SK-N-SH (cell line): ENCODE data around the gene TRABD2A.

Experiments used
- CHD2 ChIP-seq: fragments of 150-350 bp; IDR thresholded peaks from 2 replicates; pipeline ENCODE4 v1.6.1; 2018; ENCODE audit warnings: low read length; ENCODE audit not compliant: partially characterized antibody
- EP300 ChIP-seq, 2 experiments: IDR thresholded peaks; 2 replicates each; pipeline versions ENCODE4 v1.4.0 to v1.6.1; 2012; ENCODE audit warnings: borderline replicate concordance in 1 of 2, low read depth in 1 of 2, low read length in 1 of 2
- FOXJ3 ChIP-seq: sonication (generic); formaldehyde crosslinking; IDR thresholded peaks from 2 replicates; pipeline ENCODE4 v1.5.1; 2020; ENCODE audit warnings: mild to moderate bottlenecking, missing genetic modification reagents
- GABPA ChIP-seq: IDR thresholded peaks from 2 replicates; pipeline ENCODE4 v1.4.0; 2012; ENCODE audit warnings: low read depth, mild to moderate bottlenecking
- JUND ChIP-seq: IDR thresholded peaks from 2 replicates; pipeline ENCODE4 v1.4.0; 2012
- NFIC ChIP-seq: IDR thresholded peaks from 2 replicates; pipeline ENCODE4 v1.4.0; 2012; ENCODE audit warnings: borderline replicate concordance
- POLR2AphosphoS5 ChIP-seq: IDR thresholded peaks from 2 replicates; pipeline ENCODE4 v1.6.1; 2012; ENCODE audit warnings: low read depth, low read length
- RCOR1 ChIP-seq: fragments of 150-350 bp; IDR thresholded peaks from 2 replicates; pipeline ENCODE4 v1.6.1; 2017; ENCODE audit warnings: antibody characterized with exemption, low read length
- TCF12 ChIP-seq: IDR thresholded peaks from 2 replicates; pipeline ENCODE4 v1.4.0; 2012
- TEAD4 ChIP-seq: IDR thresholded peaks from 2 replicates; pipeline ENCODE4 v1.4.0; 2012; ENCODE audit warnings: mild to moderate bottlenecking, borderline replicate concordance; ENCODE audit not compliant: insufficient read depth
- TF ChIP-seq, protein P1 (sequence below): fragments of 200-600 bp; sonication (generic); IDR thresholded peaks from 2 replicates; pipeline ENCODE4 v1.6.1; 2017; ENCODE audit warnings: antibody characterized with exemption, mild to moderate bottlenecking, moderate library complexity
- TF ChIP-seq, protein P2 (sequence below): IDR thresholded peaks from 2 replicates; pipeline ENCODE4 v1.4.0; 2012; ENCODE audit warnings: low read depth

DNA sequence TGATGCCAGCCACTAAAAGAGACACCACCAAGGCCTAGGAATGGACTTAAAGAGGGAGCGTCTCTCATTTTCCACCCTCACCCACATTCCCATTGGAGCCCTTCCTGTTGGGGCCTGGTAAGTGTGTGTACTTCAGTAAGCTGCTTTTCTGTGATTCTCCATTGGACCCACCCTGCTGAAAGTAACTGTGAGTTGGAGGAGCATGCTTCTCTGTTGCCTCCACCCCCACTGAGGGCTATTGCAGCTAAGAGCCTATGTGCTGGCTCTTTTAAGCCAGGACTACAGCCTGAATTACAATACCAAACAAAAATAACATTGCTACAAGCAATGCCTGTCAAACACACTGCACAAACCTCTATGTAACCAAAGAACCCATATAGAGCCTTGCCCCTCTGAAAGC is 81.1 kb downstream of the TRABD2A start:
- TF ChIP-seq TEAD4 (no peak), JUND (no peak), TCF12 (no peak), RCOR1 (no peak), NFIC (no peak), EP300 (IDR thresholded peaks at IDR 0.05; ENCODE audit: borderline replicate concordance in 1 of 2, low read depth in 1 of 2, low read length in 1 of 2) (no peak), FOXJ3 (no peak), CHD2 (no peak), GABPA (no peak), POLR2AphosphoS5 (no peak)
- TF ChIP-seq, protein P1, sequence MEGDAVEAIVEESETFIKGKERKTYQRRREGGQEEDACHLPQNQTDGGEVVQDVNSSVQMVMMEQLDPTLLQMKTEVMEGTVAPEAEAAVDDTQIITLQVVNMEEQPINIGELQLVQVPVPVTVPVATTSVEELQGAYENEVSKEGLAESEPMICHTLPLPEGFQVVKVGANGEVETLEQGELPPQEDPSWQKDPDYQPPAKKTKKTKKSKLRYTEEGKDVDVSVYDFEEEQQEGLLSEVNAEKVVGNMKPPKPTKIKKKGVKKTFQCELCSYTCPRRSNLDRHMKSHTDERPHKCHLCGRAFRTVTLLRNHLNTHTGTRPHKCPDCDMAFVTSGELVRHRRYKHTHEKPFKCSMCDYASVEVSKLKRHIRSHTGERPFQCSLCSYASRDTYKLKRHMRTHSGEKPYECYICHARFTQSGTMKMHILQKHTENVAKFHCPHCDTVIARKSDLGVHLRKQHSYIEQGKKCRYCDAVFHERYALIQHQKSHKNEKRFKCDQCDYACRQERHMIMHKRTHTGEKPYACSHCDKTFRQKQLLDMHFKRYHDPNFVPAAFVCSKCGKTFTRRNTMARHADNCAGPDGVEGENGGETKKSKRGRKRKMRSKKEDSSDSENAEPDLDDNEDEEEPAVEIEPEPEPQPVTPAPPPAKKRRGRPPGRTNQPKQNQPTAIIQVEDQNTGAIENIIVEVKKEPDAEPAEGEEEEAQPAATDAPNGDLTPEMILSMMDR = no peak
- TF ChIP-seq, protein P2, sequence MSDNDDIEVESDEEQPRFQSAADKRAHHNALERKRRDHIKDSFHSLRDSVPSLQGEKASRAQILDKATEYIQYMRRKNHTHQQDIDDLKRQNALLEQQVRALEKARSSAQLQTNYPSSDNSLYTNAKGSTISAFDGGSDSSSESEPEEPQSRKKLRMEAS = no peak
